HepG2 (cell line): ENCODE measurements around the gene MDFI. TPM values are rescaled to one million over a fixed set of nuclear protein-coding genes. Genes with fewer than 3 reads are reported as not detected.

Experiments
- ATAC-seq: fragments of 200-7000 bp; cut with Tn5 transposase; 3 replicates; pipeline ENCODE4 v1.9.1; 2020; ENCODE audit warnings: mild to moderate bottlenecking, moderate library complexity
- BruUV-seq: library from RNA; stranded (reverse); fragments of 400-500 nt; replicated peaks from 2 replicates; lab custom pipeline; 2021; lab: Mats Ljungman, UMichigan
- CTCF ChIA-PET: fragments of 300-600 bp; formaldehyde crosslinking; extraction: SDS; loops from one replicate; lab custom pipeline; 2021; ENCODE audit warnings: low total read pairs, inconsistent platforms, low intra/inter-chr PET ratio; lab: Yijun Ruan, JAX
- POLR2A ChIA-PET: fragments of 350-600 bp; sonication (Branson Sonifier 250); formaldehyde crosslinking; loops from one replicate; lab custom pipeline; 2020; ENCODE audit warnings: antibody characterized with exemption, inconsistent platforms; lab: Yijun Ruan, JAX
- DNase-seq: peaks from one replicate; pipeline ENCODE4 v3.0.0-alpha.2; 2015; ENCODE audit warnings: low spot score
- FAIRE-seq: peaks from 3 replicates; lab custom pipeline; 2011; peaks lifted over from hg19 to GRCh38; lab: Jason Lieb, UNC
- H2AFZ ChIP-seq: one replicate; pipeline ENCODE4 v1.6.1; 2011; ENCODE audit warnings: low read length, inconsistent platforms
- H3K27ac ChIP-seq: fragments of 300-600 bp; 3 replicates; pipeline ENCODE4 v1.8.0; 2011; ENCODE audit warnings: mixed run types, mild to moderate bottlenecking, mixed read lengths, low read length, inconsistent platforms; ENCODE audit not compliant: insufficient read depth; ENCODE audit errors: extremely low read length
- H3K27me3 ChIP-seq, 2 experiments: fragments of 200-600 bp in 1 of 2; 2 replicates in 1 of 2; 3 replicates in 1 of 2; pipeline versions ENCODE4 v1.6.0 to v1.8.0; 2011; ENCODE audit warnings: low read length in 2 of 2, mild to moderate bottlenecking in 2 of 2, moderate library complexity in 2 of 2, inconsistent platforms in 1 of 2; ENCODE audit not compliant: insufficient read depth in 2 of 2, control insufficient read depth in 1 of 2
- H3K36me3 ChIP-seq, 2 experiments: fragments of 200-600 bp in 1 of 2; replicated peaks in 1 of 2; 2 replicates in 1 of 2; 3 replicates in 1 of 2; pipeline versions ENCODE4 v1.5.1 to v1.8.0; 2011; ENCODE audit warnings: low read length in 2 of 2, inconsistent platforms in 1 of 2; ENCODE audit not compliant: insufficient read depth in 2 of 2, control insufficient read depth in 1 of 2
- H3K4me1 ChIP-seq: 2 replicates; pipeline ENCODE4 v1.5.1; 2012; ENCODE audit warnings: low read length, inconsistent platforms; ENCODE audit not compliant: insufficient read depth
- H3K4me2 ChIP-seq: 2 replicates; pipeline ENCODE4 v1.6.0; 2011; ENCODE audit warnings: low read depth, low read length, inconsistent platforms
- H3K4me3 ChIP-seq, 3 experiments: fragments of 200-600 bp in 1 of 3; sonication (generic), shearing (Covaris generic) in 1 of 3; replicated peaks in 1 of 3; 2 replicates each; pipeline ENCODE4 v1.5.1; 2011 to 2016; ENCODE audit warnings: low read length in 3 of 3, inconsistent platforms in 2 of 3, low read depth in 2 of 3, mild to moderate bottlenecking in 2 of 3, control low read depth in 1 of 3, mixed read lengths in 1 of 3; ENCODE audit not compliant: insufficient read depth in 1 of 3
- H3K79me2 ChIP-seq: one replicate; pipeline ENCODE4 v1.6.1; 2011; ENCODE audit warnings: low read length, inconsistent platforms; ENCODE audit not compliant: insufficient read depth
- H3K9ac ChIP-seq: 2 replicates; pipeline ENCODE4 v1.6.0; 2011; ENCODE audit warnings: mild to moderate bottlenecking, low read depth, low read length, inconsistent platforms; ENCODE audit not compliant: insufficient read depth
- H3K9me3 ChIP-seq: 2 replicates; pipeline ENCODE4 v1.5.1; 2012; ENCODE audit warnings: mild to moderate bottlenecking, low read length
- H4K20me1 ChIP-seq: 2 replicates; pipeline ENCODE4 v1.6.0; 2011; ENCODE audit warnings: inconsistent platforms, mild to moderate bottlenecking, low read length, moderate library complexity; ENCODE audit not compliant: insufficient read depth
- ADNP ChIP-seq: sonication (generic); formaldehyde crosslinking; IDR thresholded peaks from 2 replicates; pipeline ENCODE4 v1.4.0; 2020; ENCODE audit warnings: missing genetic modification reagents
- AGO2 ChIP-seq: fragments of 200-400 bp; formaldehyde crosslinking; optimal IDR thresholded peaks from 2 replicates; pipeline ENCODE3; 2017; ENCODE audit warnings: mild to moderate bottlenecking, low read depth, low read length, moderate library complexity
- IRF1 ChIP-seq: sonication (generic); formaldehyde crosslinking; IDR thresholded peaks from 2 replicates; pipeline ENCODE4 v1.4.0; 2020; ENCODE audit warnings: low read depth, mild to moderate bottlenecking, missing genetic modification reagents
- PTBP1 ChIP-seq: fragments of 200-400 bp; formaldehyde crosslinking; IDR thresholded peaks from 2 replicates; pipeline ENCODE4 v1.6.1; 2018; ENCODE audit warnings: low read length, low read depth; ENCODE audit not compliant: poor library complexity, severe bottlenecking
- ZNF180 ChIP-seq: sonication (generic); formaldehyde crosslinking; IDR thresholded peaks from 2 replicates; pipeline ENCODE4 v1.4.0; 2020; ENCODE audit warnings: low read depth, missing genetic modification reagents, borderline replicate concordance
- ZNF335 ChIP-seq: sonication (generic); formaldehyde crosslinking; IDR thresholded peaks from 2 replicates; pipeline ENCODE4 v1.4.0; 2020; ENCODE audit warnings: missing genetic modification reagents
- ZNF33B ChIP-seq: sonication (generic); formaldehyde crosslinking; IDR thresholded peaks from 2 replicates; pipeline ENCODE4 v1.5.1; 2020; ENCODE audit warnings: mild to moderate bottlenecking, missing genetic modification reagents
- ZNF660 ChIP-seq: sonication (generic); formaldehyde crosslinking; IDR thresholded peaks from 2 replicates; pipeline ENCODE4 v1.5.1; 2020; ENCODE audit warnings: mild to moderate bottlenecking, low read depth, missing genetic modification reagents, borderline replicate concordance
- ZNF747 ChIP-seq: sonication (generic); formaldehyde crosslinking; IDR thresholded peaks from 2 replicates; pipeline ENCODE4 v1.8.1; 2023; ENCODE audit warnings: missing genetic modification reagents, mild to moderate bottlenecking, borderline replicate concordance
- WGBS: methylation state at CpG from one replicate; pipeline ENCODE4 v1.1.6; 2017; ENCODE audit warnings: low lambda C conversion rate; 5-methylcytosine and 5-hydroxymethylcytosine counted together
- in situ Hi-C: cut with HindIII; loops from 2 replicates; pipeline ENCODE4 v1.10.0; 2017; ENCODE audit warnings: low pct_unique_long_range_greater_than_20kb; ENCODE audit not compliant: extremely low pct_ligation_motif_present
- intact Hi-C: fragments of 100-400 bp; cut with micrococcal nuclease; formaldehyde crosslinking; loops from one replicate; pipeline ENCODE4 v1.10.0; 2022; ENCODE audit not compliant: unreplicated experiment
- polyA plus RNA-seq, 8 experiments: library from polyadenylated mRNA; depleted of rRNA in 3 of 8; stranded (reverse) in 7 of 8; unstranded in 1 of 8; fragments of >200 nt; fragmentation: Illumina TruSeq in 4 of 8; extraction: Trizol in 4 of 8; gene quantifications; 2 replicates each; pipeline versions ENCODE4 v1.2.1 to v1.2.3, GENCODE V29; 2011 to 2016; ENCODE audit warnings: low read depth in 4 of 8, missing spikeins in 1 of 8, mixed read lengths in 1 of 8; ENCODE audit not compliant: insufficient read depth in 1 of 8
- total RNA-seq, 5 experiments: library from RNA; depleted of rRNA; stranded (reverse); fragments of >200 nt; fragmentation: Illumina TruSeq; extraction: Trizol; gene quantifications; 2 replicates each; pipeline ENCODE4 v1.2.3, GENCODE V29; 2016; ENCODE audit warnings: low read depth in 1 of 5

MDFI gene
- total and polyA plus RNA-seq, 2 of the 13 experiments (the other 11 are each of a cell fraction or from before 2014, with no cell fraction given): 0.28 TPM; not detected in 1

- Histone ChIP-seq H3K27me3 (peaks cover 2 to 46% of the 10 kb centered on the region in 2 experiments; a peak in 4 of 5 replicates), H3K27ac (no peak overlapping the region), H3K36me3 (no peaks in the 10 kb centered on the region), H3K9ac (no peak overlapping the region), H3K79me2 (no peaks in the 10 kb centered on the region), H3K4me1 (peaks cover 24% of the 10 kb centered on the region), H2AFZ (no peak overlapping the region), H4K20me1 (no peaks in the 10 kb centered on the region), H3K9me3 (no peaks in the 10 kb centered on the region), H3K4me3 (no peak overlapping the region), H3K4me2 (no peak overlapping the region)
- ATAC-seq: no peak
- no peak for FAIRE-seq
- in situ Hi-C loops (no loop called here), intact Hi-C loops (no loop called here)
- DNase-seq: no peak
- CTCF ChIA-PET: no interaction called here
- WGBS: 27% methylated on average over 5 of the region's 5 CpGs
- POLR2A ChIA-PET: no interaction called here
- no TSS peak for BruUV-seq
- TF ChIP-seq ZNF180 (CRISPR knock-in tag) (no peak), ZNF660 (CRISPR knock-in tag) (no peak), ZNF747 (CRISPR knock-in tag) (no peak), ZNF335 (no peak), ADNP (CRISPR knock-in tag) (no peak), ZNF33B (no peak), AGO2 (no peak), PTBP1 (no peak), IRF1 (CRISPR knock-in tag) (no peak)
Observed at GRCh38 chr6:41653691-41654090, 15.4 kb downstream of the MDFI start.
